Neuronal stem cell (in vitro differentiated cells): ENCODE results near the gene LPCAT1.
A peak's percentile ranks its signal among the peaks of the same experiment; 100 is the strongest.

Source experiments
- DNase-seq: peaks from one replicate; pipeline ENCODE4 v3.0.0-alpha.2; 2013; ENCODE audit warnings: low spot score
- H2AFZ ChIP-seq: one replicate; pipeline ENCODE4 v1.6.1; 2013; ENCODE audit warnings: mild to moderate bottlenecking, low read length, inconsistent platforms
- H2AK5ac ChIP-seq: 2 replicates; pipeline ENCODE4 v1.6.1; 2013; ENCODE audit warnings: low read depth, mild to moderate bottlenecking, inconsistent platforms, low read length, moderate library complexity, mixed read lengths
- H2BK120ac ChIP-seq: 2 replicates; pipeline ENCODE4 v1.6.1; 2013; ENCODE audit warnings: low read depth, mild to moderate bottlenecking, inconsistent platforms, low read length, moderate library complexity, mixed read lengths
- H2BK12ac ChIP-seq: one replicate; pipeline ENCODE4 v1.6.1; 2013; ENCODE audit warnings: low read length, inconsistent platforms
- H2BK15ac ChIP-seq: 2 replicates; pipeline ENCODE4 v1.6.1; 2013; ENCODE audit warnings: mild to moderate bottlenecking, low read length, inconsistent platforms, mixed read lengths
- H2BK5ac ChIP-seq: one replicate; pipeline ENCODE4 v1.6.1; 2013; ENCODE audit warnings: inconsistent platforms, mild to moderate bottlenecking, low read length, moderate library complexity
- H3K14ac ChIP-seq: one replicate; pipeline ENCODE4 v1.6.1; 2013; ENCODE audit warnings: low read length, inconsistent platforms
- H3K18ac ChIP-seq: 2 replicates; pipeline ENCODE4 v1.6.1; 2013; ENCODE audit warnings: low read length, inconsistent platforms
- H3K23ac ChIP-seq: 2 replicates; pipeline ENCODE4 v1.6.1; 2013; ENCODE audit warnings: low read depth, mild to moderate bottlenecking, mixed read lengths, low read length, inconsistent platforms; ENCODE audit not compliant: poor library complexity
- H3K27ac ChIP-seq: replicated peaks from 3 replicates; pipeline ENCODE4 v1.5.1; 2013; ENCODE audit warnings: low read length, inconsistent platforms
- H3K27me3 ChIP-seq, 3 experiments: 2 replicates each; pipeline ENCODE4 v1.6.1; 2013; ENCODE audit warnings: low read length in 3 of 3, mild to moderate bottlenecking in 2 of 3, inconsistent platforms in 1 of 3, low read depth in 1 of 3, mixed read lengths in 1 of 3, moderate library complexity in 1 of 3; ENCODE audit not compliant: control insufficient read depth in 3 of 3, insufficient read depth in 3 of 3
- H3K36me3 ChIP-seq, 2 donors: replicated peaks in 1 of 2; 2 replicates each; pipeline ENCODE4 v1.6.1; 2013; ENCODE audit warnings: low read length in 2 of 2; ENCODE audit not compliant: control insufficient read depth in 2 of 2, insufficient read depth in 2 of 2
- H3K4ac ChIP-seq: 2 replicates; pipeline ENCODE4 v1.6.1; 2013; ENCODE audit warnings: inconsistent platforms, mild to moderate bottlenecking, low read length, moderate library complexity
- H3K4me1 ChIP-seq, 2 donors: 1 replicate in 1 of 2; 2 replicates in 1 of 2; pipeline ENCODE4 v1.6.1; 2013; ENCODE audit warnings: low read length in 2 of 2, low read depth in 1 of 2; ENCODE audit not compliant: control insufficient read depth in 2 of 2, insufficient read depth in 1 of 2
- H3K4me2 ChIP-seq: one replicate; pipeline ENCODE4 v1.6.1; 2013; ENCODE audit warnings: mild to moderate bottlenecking, low read length, inconsistent platforms; ENCODE audit not compliant: insufficient read depth, poor library complexity, severe bottlenecking
- H3K4me3 ChIP-seq, 2 donors: 2 replicates each; pipeline ENCODE4 v1.5.1; 2013; ENCODE audit warnings: low read length in 2 of 2, mild to moderate bottlenecking in 2 of 2, inconsistent platforms in 1 of 2, moderate library complexity in 1 of 2
- H3K79me1 ChIP-seq: one replicate; pipeline ENCODE4 v1.6.1; 2013; ENCODE audit warnings: low read depth, mild to moderate bottlenecking, inconsistent platforms, low read length, moderate library complexity
- H3K9ac ChIP-seq: one replicate; pipeline ENCODE4 v1.6.1; 2013; ENCODE audit warnings: mild to moderate bottlenecking, low read depth, low read length, inconsistent platforms; ENCODE audit not compliant: poor library complexity
- H3K9me3 ChIP-seq, 2 donors: replicated peaks in 1 of 2; 2 replicates each; pipeline versions ENCODE3 to v1.6.1; 2013; ENCODE audit warnings: low read length in 2 of 2, mild to moderate bottlenecking in 2 of 2, inconsistent platforms in 1 of 2, low read depth in 1 of 2, mixed read lengths in 1 of 2, moderate library complexity in 1 of 2; ENCODE audit not compliant: control insufficient read depth in 2 of 2, insufficient read depth in 1 of 2
- H4K8ac ChIP-seq: one replicate; pipeline ENCODE4 v1.6.1; 2013; ENCODE audit warnings: low read depth, mild to moderate bottlenecking, inconsistent platforms, low read length, moderate library complexity
- H4K91ac ChIP-seq: one replicate; pipeline ENCODE4 v1.6.1; 2013; ENCODE audit warnings: low read length, low read depth, mild to moderate bottlenecking, inconsistent platforms; ENCODE audit not compliant: poor library complexity
- whole genome bisulfite sequencing, 2 donors: extraction: QIAGEN DNeasy Blood & Tissue Kit; methylation state at CpG; one replicate each; pipeline ENCODE4 v1.1.7; 2013; ENCODE audit warnings: missing lambda C conversion rate in 2 of 2, mixed read lengths in 1 of 2; ENCODE audit not compliant: insufficient read length in 2 of 2, insufficient replicate concordance in 1 of 2; ENCODE audit errors: extremely low coverage in 2 of 2; 5-methylcytosine and 5-hydroxymethylcytosine counted together

LPCAT1 gene

DNA sequence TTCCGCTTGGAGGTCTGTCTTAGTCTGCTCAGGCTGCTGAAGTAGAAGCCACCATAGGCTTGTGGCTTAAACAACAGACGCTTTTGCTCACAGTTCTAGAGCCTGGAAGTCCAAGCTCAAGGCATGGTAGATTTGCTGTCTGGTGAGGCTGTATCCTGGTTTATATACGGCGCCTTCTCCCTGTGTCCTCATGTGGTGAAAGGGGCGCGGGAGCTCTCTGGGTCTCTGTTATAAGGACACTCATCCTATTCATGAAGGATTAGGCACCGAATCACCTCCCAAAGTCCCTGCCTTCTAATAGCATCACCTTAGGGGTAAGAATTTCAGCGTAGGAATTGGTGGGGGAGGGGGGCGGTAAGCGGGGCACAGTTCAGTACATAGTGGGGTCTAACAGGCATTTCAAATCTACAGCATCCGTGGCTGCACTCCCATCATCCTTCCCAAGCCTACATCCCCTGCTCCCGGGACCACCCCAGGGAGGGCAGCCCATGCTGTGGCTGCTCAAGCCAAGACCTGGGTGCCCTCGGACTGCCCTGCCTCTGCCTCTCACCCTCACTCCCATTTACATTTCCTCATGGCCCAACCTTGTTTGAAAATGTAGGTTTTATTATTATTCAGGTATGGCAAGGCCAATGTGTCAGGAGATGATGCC lies 15.1 kb upstream of the LPCAT1 start:
- Histone ChIP-seq H4K8ac (no peak overlapping the region), H3K14ac (no peak overlapping the region), H3K4me2 (no peak overlapping the region), H3K4ac (no peak overlapping the region), H4K91ac (no peak overlapping the region), H3K27me3 (peaks cover 0 to 29% (median 0%) of the 10 kb centered on the region in 3 experiments), H3K18ac (peak overlapping the region; percentile 78), H3K79me1 (no peaks in the 10 kb centered on the region), H3K9me3 (peaks cover 0 to 5% of the 10 kb centered on the region in 2 donors), H2AK5ac (peak overlapping the region; percentile 40), H3K36me3 (no peaks in the 10 kb centered on the region), H3K9ac (no peak overlapping the region), H2AFZ (no peak overlapping the region), H2BK12ac (peak overlapping the region; percentile 46), H3K4me1 (peaks cover 0 to 1% of the 10 kb centered on the region in 2 donors), H2BK120ac (no peak overlapping the region), H3K27ac (no peak overlapping the region), H3K4me3 (no peak overlapping the region), H3K23ac (peak overlapping the region; percentile 80), H2BK15ac (no peak overlapping the region), H2BK5ac (no peak overlapping the region)
- no peak for DNase-seq
- no CpG with 5 or more reads among the region's 13 CpGs for WGBS, 2 donors

DNA sequence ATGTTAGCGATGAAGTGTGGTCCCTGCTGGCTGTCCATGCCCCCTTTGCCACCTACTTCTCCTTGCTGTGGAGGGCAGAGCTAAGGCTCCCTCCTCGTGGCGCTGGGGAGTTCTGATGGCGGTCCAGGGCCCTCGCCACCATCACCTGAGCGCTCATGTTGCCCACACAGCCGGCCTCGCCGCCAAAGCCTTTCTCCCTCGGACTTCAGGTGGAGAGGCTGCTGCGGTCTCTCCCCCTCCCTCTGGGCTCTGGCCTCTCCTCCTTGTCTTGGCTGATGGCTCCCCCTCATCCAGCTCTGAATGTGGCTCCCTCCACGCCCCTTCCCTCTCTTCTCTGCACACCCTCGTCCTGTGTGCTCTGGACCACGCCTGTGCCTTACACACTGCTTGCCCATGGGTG lies 14.5 kb upstream of the LPCAT1 start:
- peaks cover 0 to 35% (median 0%) of the 10 kb centered on the region in 3 experiments for H3K27me3 ChIP-seq
- peak overlapping the region; percentile 40 for H2AK5ac ChIP-seq
- H3K4ac ChIP-seq: no peak overlapping the region
- no peak overlapping the region for H3K4me3 ChIP-seq
- no peaks in the 10 kb centered on the region for H3K79me1 ChIP-seq
- no peak overlapping the region for H3K9ac ChIP-seq
- no peak overlapping the region for H2BK120ac ChIP-seq
- H3K36me3 ChIP-seq: no peaks in the 10 kb centered on the region
- H2AFZ ChIP-seq: no peak overlapping the region
- H4K91ac ChIP-seq: no peak overlapping the region
- no peak overlapping the region for H2BK5ac ChIP-seq
- no peak overlapping the region for H2BK15ac ChIP-seq
- H3K27ac ChIP-seq: no peak overlapping the region
- H3K9me3 ChIP-seq: peaks cover 0 to 5% of the 10 kb centered on the region in 2 donors
- peak overlapping the region; percentile 1 for H3K18ac ChIP-seq
- H2BK12ac ChIP-seq: no peak overlapping the region
- no CpG with 5 or more reads among the region's 14 CpGs for WGBS, 2 donors
- DNase-seq: no peak
- H4K8ac ChIP-seq: no peak overlapping the region
- no peak overlapping the region for H3K4me2 ChIP-seq
- H3K4me1 ChIP-seq: peaks cover 0 to 1% of the 10 kb centered on the region in 2 donors
- H3K14ac ChIP-seq: peak overlapping the region; percentile 25
- peak overlapping the region; percentile 16 for H3K23ac ChIP-seq

DNA sequence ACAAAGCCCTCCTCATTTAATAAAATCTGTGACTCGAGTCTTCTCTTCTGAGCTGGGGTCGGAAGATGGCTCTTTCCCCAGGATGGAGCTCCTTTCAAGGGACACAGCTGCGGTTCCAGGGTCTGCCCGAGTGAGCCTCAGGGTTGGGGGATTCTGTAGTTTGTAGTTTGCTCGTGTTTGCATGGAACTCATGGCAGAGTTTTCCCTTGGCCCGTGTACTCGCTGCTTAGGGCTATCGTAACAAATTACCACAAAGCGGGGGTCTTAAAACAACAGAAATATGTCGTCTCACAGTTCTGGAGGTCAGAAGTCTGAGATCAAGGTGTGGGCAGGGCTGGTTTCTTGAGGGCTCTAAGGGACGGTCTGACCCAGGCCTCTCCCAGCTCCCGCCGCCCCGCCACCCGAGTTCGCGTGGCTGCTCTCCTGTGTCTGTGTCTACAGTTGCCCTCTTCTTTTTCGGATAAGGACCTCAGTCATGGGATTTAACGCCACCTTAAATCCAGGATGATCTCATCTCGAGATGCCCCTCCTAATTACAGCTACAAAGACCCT lies 13.9 kb upstream of the LPCAT1 start:
- H3K27me3 ChIP-seq: peaks cover 0 to 38% (median 0%) of the 10 kb centered on the region in 3 experiments
- WGBS, 2 donors: no CpG with 5 or more reads among the region's 20 CpGs
- DNase-seq: no peak

DNA sequence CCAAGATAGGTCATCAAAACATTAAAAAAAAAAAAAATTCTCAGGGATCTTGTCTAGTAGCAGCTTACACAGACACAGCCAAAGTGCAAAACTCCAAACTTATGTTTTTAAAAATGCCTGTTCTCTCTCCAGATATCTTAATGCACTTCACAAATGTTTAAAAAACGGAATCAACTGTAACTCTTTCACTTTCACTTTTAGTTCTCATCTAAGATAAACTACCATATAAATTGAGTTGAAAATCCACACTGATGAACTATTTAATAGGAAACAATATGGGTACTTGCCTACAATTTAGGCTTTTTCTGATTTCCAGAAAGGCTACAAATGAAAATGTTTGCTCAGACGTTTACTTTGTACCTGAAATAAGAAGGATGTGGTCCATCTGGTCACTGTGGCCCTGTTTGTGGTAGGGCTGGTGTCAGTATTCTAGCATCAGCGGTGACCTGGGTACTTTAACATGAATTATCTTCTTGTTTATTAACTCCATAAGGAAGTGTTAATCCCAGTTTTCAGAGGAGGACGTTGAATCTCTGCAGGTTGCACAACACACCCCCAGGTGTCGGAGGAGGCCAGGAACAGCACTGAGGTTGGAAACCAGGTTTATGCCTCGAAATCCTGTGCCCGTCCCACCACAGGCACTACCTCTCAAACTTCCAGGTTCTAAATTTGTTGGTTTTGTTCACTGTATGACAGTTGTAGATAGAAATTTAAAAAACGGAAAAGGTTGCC lies 13.3 kb upstream of the LPCAT1 start:
- H2AK5ac ChIP-seq: no peak overlapping the region
- peaks cover 0 to 44% (median 0%) of the 10 kb centered on the region in 3 experiments for H3K27me3 ChIP-seq
- H2BK120ac ChIP-seq: no peak overlapping the region
- H3K9me3 ChIP-seq: peaks cover 0 to 5% of the 10 kb centered on the region in 2 donors
- no peak overlapping the region for H3K27ac ChIP-seq
- H4K8ac ChIP-seq: no peak overlapping the region
- no peak overlapping the region for H3K4me2 ChIP-seq
- H3K4me1 ChIP-seq: peaks cover 0 to 1% of the 10 kb centered on the region in 2 donors
- no peak overlapping the region for H4K91ac ChIP-seq
- no peak overlapping the region for H3K18ac ChIP-seq
- DNase-seq: no peak
- no peak overlapping the region for H2BK12ac ChIP-seq
- no peak overlapping the region for H3K14ac ChIP-seq
- no peaks in the 10 kb centered on the region for H3K36me3 ChIP-seq
- H3K9ac ChIP-seq: no peak overlapping the region
- H2BK15ac ChIP-seq: no peak overlapping the region
- no peak overlapping the region for H2AFZ ChIP-seq
- H3K4ac ChIP-seq: no peak overlapping the region
- no peak overlapping the region for H3K4me3 ChIP-seq
- H3K23ac ChIP-seq: no peak overlapping the region
- no CpG with 5 or more reads among the region's 8 CpGs for WGBS, 2 donors
- no peak overlapping the region for H2BK5ac ChIP-seq
- H3K79me1 ChIP-seq: no peaks in the 10 kb centered on the region

More for the DNA sequence above, 13.9 kb upstream of the LPCAT1 start:
- Histone ChIP-seq H3K9me3 (peaks cover 0 to 5% of the 10 kb centered on the region in 2 donors), H3K4me3 (no peak overlapping the region), H2BK5ac (no peak overlapping the region), H3K36me3 (no peaks in the 10 kb centered on the region), H2BK120ac (no peak overlapping the region), H3K9ac (no peak overlapping the region), H3K4me2 (no peak overlapping the region), H2AFZ (no peak overlapping the region), H3K14ac (no peak overlapping the region), H4K8ac (no peak overlapping the region), H3K4ac (no peak overlapping the region), H2BK15ac (no peak overlapping the region), H3K79me1 (no peaks in the 10 kb centered on the region), H3K27ac (no peak overlapping the region), H4K91ac (no peak overlapping the region), H2BK12ac (no peak overlapping the region), H2AK5ac (no peak overlapping the region), H3K18ac (no peak overlapping the region), H3K4me1 (peaks cover 0 to 1% of the 10 kb centered on the region in 2 donors), H3K23ac (no peak overlapping the region)
